Raji (cell line): ENCODE results near the gene GPR61.

Experiments used
- POLR2A ChIP-seq: IDR thresholded peaks from 2 replicates; pipeline ENCODE4 v1.6.1; 2011; ENCODE audit warnings: low read depth, low read length, control low read depth; ENCODE audit not compliant: insufficient read depth

GPR61 gene

GRCh38 chr1:109527846-109528695 lies 11.6 kb upstream of the GPR61 start:
- TF ChIP-seq POLR2A = no peak

- TF ChIP-seq POLR2A = no peak
Measured at GRCh38 chr1:109528712-109529111, 11.0 kb upstream of the GPR61 start.

- TF ChIP-seq POLR2A = no peak
Measured at GRCh38 chr1:109529881-109530456, 9.7 kb upstream of the GPR61 start.

GRCh38 chr1:109530457-109531087 lies 9.1 kb upstream of the GPR61 start:
- TF ChIP-seq POLR2A = no peak

DNA sequence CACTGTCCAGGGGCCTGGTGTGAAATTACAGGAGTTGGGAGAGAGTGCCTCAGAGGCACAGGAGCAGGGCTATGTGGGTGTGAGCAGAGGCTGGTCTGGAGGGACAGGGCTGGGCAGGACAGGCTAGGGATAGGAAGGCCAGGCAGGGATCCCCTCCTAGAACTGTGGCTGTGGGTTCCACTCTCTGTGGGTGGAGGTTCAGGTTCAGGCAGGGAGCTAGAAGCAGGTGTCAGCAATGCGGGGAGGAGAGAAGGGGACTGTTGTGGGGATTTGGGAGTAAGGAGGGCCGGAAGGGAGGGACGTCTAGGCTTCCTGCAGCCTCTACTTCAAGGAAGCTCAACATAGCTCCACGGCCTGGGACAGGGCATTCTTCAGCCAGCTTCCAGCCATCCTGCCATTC lies 8.3 kb upstream of the GPR61 start:
- no peak for TF ChIP-seq POLR2A

DNA sequence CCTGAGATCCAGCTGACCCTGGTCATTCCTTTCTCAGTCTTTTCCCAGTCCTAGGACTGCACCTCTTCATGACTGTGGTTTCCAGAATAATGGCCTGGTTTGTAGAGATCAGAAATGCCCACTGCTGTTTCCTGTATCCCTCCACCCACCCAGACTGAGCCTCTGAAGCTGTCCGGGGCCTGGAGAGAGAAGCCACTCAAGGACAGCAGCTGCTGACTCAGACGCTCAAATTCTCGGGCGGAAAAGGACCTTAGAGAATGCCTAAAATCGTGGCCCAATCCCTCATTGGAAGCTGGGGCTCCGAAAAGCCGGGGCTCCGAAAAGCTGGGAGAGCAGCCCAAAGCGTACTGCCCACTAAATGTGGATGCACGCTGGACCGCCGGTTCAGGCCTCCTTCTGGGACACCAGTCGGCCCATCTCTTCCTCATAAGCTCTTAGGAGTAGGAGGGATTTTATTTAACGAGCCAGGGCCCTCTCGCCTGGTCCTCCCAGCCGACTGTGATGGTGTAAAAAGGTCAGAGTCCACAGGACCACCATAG lies 7.8 kb upstream of the GPR61 start:
- TF ChIP-seq POLR2A = no peak

DNA sequence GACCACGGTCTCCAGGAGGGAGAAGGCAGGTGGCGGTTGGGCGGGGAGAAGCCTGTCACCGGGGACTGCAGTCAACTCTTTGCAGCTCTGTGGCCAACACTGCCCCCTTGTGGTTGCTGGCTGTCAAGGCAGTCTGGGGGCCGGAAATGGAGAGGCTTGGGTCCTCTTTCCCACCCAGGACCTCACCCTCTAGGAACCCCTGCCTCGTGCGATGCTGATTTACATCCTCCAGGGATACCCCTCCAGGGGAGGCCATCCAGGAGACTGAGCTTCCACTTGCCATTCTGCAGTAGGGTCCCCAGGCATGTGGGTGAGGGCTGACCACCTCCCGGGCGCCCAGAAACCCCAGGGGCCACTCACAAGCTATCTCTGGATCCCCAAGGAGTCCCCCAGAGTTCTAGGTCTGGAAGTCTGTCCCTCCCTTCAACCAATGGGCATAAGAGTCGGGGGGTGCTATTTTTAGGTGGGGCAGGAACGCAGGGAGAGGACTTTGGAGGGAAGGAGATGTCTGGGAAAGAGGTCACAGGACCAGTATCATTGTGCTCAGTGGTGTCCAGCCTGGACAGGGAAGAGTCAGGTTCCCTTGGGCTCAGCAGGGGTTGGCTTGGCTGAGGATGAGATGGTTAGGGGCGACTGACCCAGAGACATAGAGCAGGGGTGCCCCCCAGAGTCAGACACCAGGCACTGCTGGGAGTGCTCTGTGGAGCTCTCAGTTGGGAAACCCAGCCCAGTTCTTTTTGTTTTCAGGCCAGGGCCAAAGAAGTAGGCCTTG lies 7.1 kb upstream of the GPR61 start:
- TF ChIP-seq POLR2A = no peak

GRCh38 chr1:109534307-109534858 lies 5.3 kb upstream of the GPR61 start:
- no peak for TF ChIP-seq POLR2A

DNA sequence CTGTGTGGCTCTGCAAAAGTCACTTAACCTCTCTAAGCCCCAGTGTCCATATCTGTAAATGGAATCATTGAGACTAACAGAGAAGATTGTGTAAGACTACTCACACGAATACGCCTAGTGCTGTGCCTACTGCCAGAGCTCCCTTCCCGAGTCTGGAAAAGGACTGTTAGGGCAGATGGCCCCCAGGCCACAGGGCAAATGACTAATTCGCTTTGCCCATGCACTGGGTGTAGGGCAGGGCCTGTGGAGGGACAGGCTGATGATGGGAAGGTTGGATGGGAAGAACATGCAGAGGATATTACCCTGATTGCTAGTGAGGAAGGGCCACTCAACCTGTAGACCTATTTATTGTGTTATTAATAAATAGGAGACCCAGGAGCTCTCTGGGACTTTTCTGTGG lies 4.2 kb upstream of the GPR61 start:
- TF ChIP-seq POLR2A = no peak

GRCh38 chr1:109535971-109536491 lies 3.6 kb upstream of the GPR61 start:
- no peak for TF ChIP-seq POLR2A

DNA sequence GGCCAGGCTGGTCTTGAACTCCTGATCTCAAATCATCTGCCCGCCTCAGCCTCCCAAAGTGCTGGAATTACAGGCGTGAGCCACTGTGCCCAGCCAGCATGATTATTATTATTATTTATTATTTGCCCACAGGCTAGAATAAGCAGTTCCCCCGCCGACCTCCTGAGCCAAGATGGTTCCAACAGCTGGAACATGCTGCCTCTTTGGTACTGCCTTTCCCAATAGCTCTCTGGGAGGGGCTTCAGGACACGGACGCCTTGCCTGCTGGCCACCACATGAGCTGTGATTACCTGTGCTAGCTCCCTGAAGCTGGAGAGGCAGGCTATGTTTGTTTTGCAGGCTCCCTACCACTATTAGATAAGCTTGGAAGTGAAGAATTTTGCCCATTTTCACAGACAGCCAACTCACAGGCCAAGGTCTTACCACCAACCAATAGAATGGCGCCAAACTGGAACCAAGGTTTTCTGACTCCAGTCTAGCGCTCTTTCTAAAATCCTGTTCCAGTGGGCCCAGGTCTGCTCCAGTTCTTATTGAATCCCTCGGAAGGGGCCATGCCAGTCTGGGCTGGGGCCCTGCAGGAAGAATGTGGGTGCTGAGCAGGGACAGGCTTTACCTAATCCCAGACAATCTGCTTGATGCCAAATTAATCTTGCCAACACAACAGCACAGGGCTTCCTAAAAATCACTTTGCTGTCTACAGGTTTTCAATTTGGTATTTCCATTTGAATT lies 2.1 kb upstream of the GPR61 start:
- no peak for TF ChIP-seq POLR2A

DNA sequence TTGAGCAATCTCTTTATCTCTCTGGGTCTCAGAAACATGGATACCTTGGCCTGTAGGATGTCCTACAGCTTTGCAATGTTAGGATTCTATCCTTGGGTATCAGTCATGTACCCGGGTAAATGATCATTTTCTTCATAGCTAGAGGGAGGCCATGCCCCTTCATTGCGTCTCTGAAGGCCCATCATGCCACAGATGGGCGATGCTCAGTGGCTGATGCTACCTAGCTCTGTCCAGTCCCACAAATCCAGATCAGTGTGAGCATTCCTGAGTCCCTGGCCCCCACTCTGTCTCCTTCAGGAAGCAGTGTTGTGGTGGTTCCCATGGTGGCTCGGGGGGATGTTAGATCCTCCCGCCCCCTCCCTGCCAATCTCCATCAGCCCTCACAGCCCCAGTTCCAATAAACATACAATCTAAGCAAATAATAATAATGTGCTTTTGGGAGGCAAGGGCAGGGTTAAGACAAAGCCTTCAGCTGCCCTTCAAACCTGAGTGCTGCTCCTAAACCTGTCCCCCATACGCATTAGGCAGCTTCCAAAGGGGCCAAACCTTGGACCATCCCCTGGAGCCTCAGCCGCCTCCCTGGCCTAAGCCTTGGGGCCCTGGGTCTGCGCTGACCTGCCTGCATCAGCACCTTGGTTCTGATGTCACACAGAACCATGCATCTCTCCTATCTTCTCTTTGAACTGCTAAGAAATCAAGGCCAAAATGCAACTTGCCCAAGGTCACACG lies 681 bp upstream of the GPR61 start:
- no peak for TF ChIP-seq POLR2A

DNA sequence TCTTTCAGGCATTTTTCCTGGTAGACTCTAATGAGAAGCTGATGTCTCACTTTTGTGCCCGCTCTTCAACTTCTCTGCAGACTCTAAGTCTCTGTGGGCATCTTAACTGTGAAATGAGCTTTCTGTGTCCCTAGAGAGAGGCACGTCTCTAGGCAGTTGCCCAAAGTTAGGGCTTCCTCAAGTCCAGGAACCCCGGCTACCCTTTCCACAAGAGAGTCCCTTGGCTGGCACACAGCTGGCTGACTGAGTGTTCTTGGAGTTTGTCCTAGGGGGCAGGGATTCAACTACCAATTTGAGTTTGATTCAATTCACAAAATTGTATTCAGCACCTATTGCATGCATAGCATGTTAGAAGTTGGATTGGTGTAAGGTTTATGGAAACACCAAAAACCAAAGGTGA lies 1.4 kb downstream of the GPR61 start:
- no peak for TF ChIP-seq POLR2A
